CD14-positive monocyte (primary cell): ENCODE data around the gene DAPK2. TPM values are rescaled to one million over a fixed set of nuclear protein-coding genes. Genes with fewer than 3 reads are reported as not detected.

Source experiments
- DNase-seq, 3 donors: peaks; one replicate each; pipeline ENCODE4 v3.0.0-alpha.2; 2011 to 2022
- H2AFZ ChIP-seq: 2 replicates; pipeline ENCODE4 v1.6.0; 2012; ENCODE audit warnings: mild to moderate bottlenecking, low read depth, low read length, inconsistent platforms; ENCODE audit not compliant: insufficient read depth, poor library complexity, severe bottlenecking
- H3K27ac ChIP-seq, 2 donors: 1 replicate in 1 of 2; 2 replicates in 1 of 2; pipeline ENCODE4 v1.5.1; 2012 to 2013; ENCODE audit warnings: low read length in 2 of 2, control low read depth in 1 of 2, inconsistent platforms in 1 of 2, low read depth in 1 of 2, mild to moderate bottlenecking in 1 of 2
- H3K27me3 ChIP-seq, 2 donors: one replicate each; pipeline versions ENCODE4 v1.6.0 to v1.6.1; 2011 to 2013; ENCODE audit warnings: low read length in 2 of 2; ENCODE audit not compliant: control insufficient read depth in 2 of 2, insufficient read depth in 2 of 2
- H3K36me3 ChIP-seq, 2 donors: replicated peaks in 1 of 2; 1 replicate in 1 of 2; 2 replicates in 1 of 2; pipeline versions ENCODE4 v1.5.1 to v1.6.1; 2012 to 2013; ENCODE audit warnings: low read length in 2 of 2, control low read depth in 1 of 2, inconsistent platforms in 1 of 2, mild to moderate bottlenecking in 1 of 2; ENCODE audit not compliant: insufficient read depth in 2 of 2, control insufficient read depth in 1 of 2
- H3K4me1 ChIP-seq, 2 donors: 1 replicate in 1 of 2; 2 replicates in 1 of 2; pipeline versions ENCODE4 v1.5.1 to v1.6.1; 2012 to 2013; ENCODE audit warnings: low read length in 2 of 2, control low read depth in 1 of 2, inconsistent platforms in 1 of 2, mild to moderate bottlenecking in 1 of 2, moderate library complexity in 1 of 2; ENCODE audit not compliant: insufficient read depth in 2 of 2, control insufficient read depth in 1 of 2
- H3K4me2 ChIP-seq: replicated peaks from 2 replicates; pipeline ENCODE3; 2012; ENCODE audit warnings: low read length, moderate library complexity, mild to moderate bottlenecking; ENCODE audit not compliant: poor library complexity, severe bottlenecking; ENCODE audit errors: extremely low read depth
- H3K4me3 ChIP-seq, 3 experiments: fragments of 200-600 bp in 1 of 3; sonication (generic) in 1 of 3; replicated peaks in 1 of 3; 1 replicate in 2 of 3; 2 replicates in 1 of 3; pipeline ENCODE4 v1.5.1; 2011 to 2013; ENCODE audit warnings: low read length in 3 of 3, mild to moderate bottlenecking in 3 of 3, control low read depth in 2 of 3, low read depth in 2 of 3, inconsistent platforms in 1 of 3, moderate library complexity in 1 of 3
- H3K79me2 ChIP-seq: 2 replicates; pipeline ENCODE4 v1.6.0; 2012; ENCODE audit warnings: mild to moderate bottlenecking, control low read depth, inconsistent platforms, low read length, moderate library complexity; ENCODE audit not compliant: insufficient read depth
- H3K9ac ChIP-seq: 2 replicates; pipeline ENCODE4 v1.6.0; 2017; ENCODE audit warnings: low read length, mild to moderate bottlenecking; ENCODE audit not compliant: insufficient read depth, poor library complexity, severe bottlenecking
- H3K9me3 ChIP-seq, 2 donors: replicated peaks in 1 of 2; 1 replicate in 1 of 2; 2 replicates in 1 of 2; pipeline versions ENCODE4 v1.5.1 to v1.6.1; 2012 to 2013; ENCODE audit warnings: low read length in 2 of 2, control low read depth in 1 of 2; ENCODE audit not compliant: control insufficient read depth in 1 of 2, insufficient read depth in 1 of 2
- H4K20me1 ChIP-seq: 2 replicates; pipeline ENCODE4 v1.6.0; 2012; ENCODE audit warnings: mild to moderate bottlenecking, low read length, control low read depth, moderate library complexity; ENCODE audit not compliant: insufficient read depth
- H3K27ac Mint-ChIP-seq, 7 donors: one replicate each; pipeline ENCODE4 v1.8.0; 2020; ENCODE audit warnings: mild to moderate bottlenecking in 7 of 7, mixed read lengths in 7 of 7, moderate library complexity in 6 of 7, inconsistent platforms in 2 of 7
- H3K27me3 Mint-ChIP-seq, 3 donors: one replicate each; pipeline ENCODE4 v1.8.0; 2021 to 2022; ENCODE audit warnings: low read depth in 3 of 3, mild to moderate bottlenecking in 3 of 3, mixed read lengths in 3 of 3, moderate library complexity in 3 of 3, inconsistent platforms in 1 of 3
- H3K36me3 Mint-ChIP-seq, 2 donors: one replicate each; pipeline ENCODE4 v1.8.0; 2020; ENCODE audit warnings: mixed read lengths in 2 of 2, inconsistent platforms in 1 of 2, mild to moderate bottlenecking in 1 of 2
- H3K4me1 Mint-ChIP-seq: one replicate; pipeline ENCODE4 v1.8.0; 2020; ENCODE audit warnings: mild to moderate bottlenecking, mixed read lengths
- H3K4me3 Mint-ChIP-seq, 2 donors: one replicate each; pipeline ENCODE4 v1.8.0; 2020; ENCODE audit warnings: mild to moderate bottlenecking in 2 of 2, mixed read lengths in 2 of 2, moderate library complexity in 1 of 2
- H3K9me3 Mint-ChIP-seq, 7 donors: one replicate each; pipeline ENCODE4 v1.8.0; 2020 to 2022; ENCODE audit warnings: mixed read lengths in 7 of 7, mild to moderate bottlenecking in 6 of 7, moderate library complexity in 6 of 7, inconsistent platforms in 2 of 7
- CTCF ChIP-seq: fragments of 200-600 bp; IDR thresholded peaks from one replicate; pipeline ENCODE4 v1.8.0; 2022; ENCODE audit warnings: antibody characterized with exemption, mild to moderate bottlenecking
- WGBS: methylation state at CpG from one replicate; pipeline ENCODE4 v1.1.5; 2013; ENCODE audit warnings: missing lambda C conversion rate; ENCODE audit not compliant: insufficient coverage; 5-methylcytosine and 5-hydroxymethylcytosine counted together
- intact Hi-C, 2 donors: fragments of 100-400 bp; cut with micrococcal nuclease; formaldehyde crosslinking; loops; one replicate each; pipeline versions ENCODE4 v1.15.0 to v1.15.1; 2023
- polyA plus RNA-seq, 3 donors: library from polyadenylated mRNA; depleted of rRNA in 1 of 3; unstranded in 2 of 3; stranded (reverse) in 1 of 3; fragments of 300-500 nt in 2 of 3; fragments of >200 nt in 1 of 3; fragmentation: Illumina TruSeq in 2 of 3; gene quantifications; 1 replicate in 2 of 3; 2 replicates in 1 of 3; pipeline ENCODE4 v1.2.3, GENCODE V29; 2012 to 2021

Gene DAPK2
- polyA plus RNA-seq, 3 donors: 0.59 to 4.1 (median 2.1) TPM

GRCh38 chr15:63906266-63906584, 140.1 kb downstream of the DAPK2 start:
- no peak for TF ChIP-seq CTCF
- Histone ChIP-seq H3K9me3 (no peaks in the 10 kb centered on the region), H2AFZ (peak overlapping the region; percentile 7), H3K9ac (no peak overlapping the region), H3K4me2 (no peak overlapping the region), H3K4me3 (no peak overlapping the region), H3K79me2 (no peaks in the 10 kb centered on the region), H3K4me1 (peaks cover 27 to 36% of the 10 kb centered on the region in 2 donors), H3K36me3 (no peaks in the 10 kb centered on the region), H4K20me1 (no peaks in the 10 kb centered on the region), H3K27me3 (no peaks in the 10 kb centered on the region), H3K27ac (peak overlapping the region in 1 of 2 donors; percentile 15)
- Mint-ChIP-seq H3K4me1 (peaks cover 32% of the 10 kb centered on the region), H3K9me3 (peaks cover 0 to 3% (median 0%) of the 10 kb centered on the region in 7 donors), H3K36me3 (no peaks in the 10 kb centered on the region), H3K4me3 (no peak overlapping the region), H3K27ac (peak overlapping the region in 6 of 7 donors; percentile 54 to 85 (median 72)), H3K27me3 (peaks cover 0 to 4% (median 0%) of the 10 kb centered on the region in 3 donors)
- intact Hi-C loops: loop anchor here in 1 of 2 donors (10.0 kb wide), 1 partner anchor 151 kb away; no protein-coding TSS in a partner anchor
- DNase-seq: no peak
- WGBS: 100% methylated on average over 3 of the region's 4 CpGs

GRCh38 chr15:63905558-63906265, 140.6 kb downstream of the DAPK2 start:
- Histone ChIP-seq H3K4me1 (peaks cover 27 to 36% of the 10 kb centered on the region in 2 donors), H3K27ac (peak overlapping the region in 1 of 2 donors; percentile 15), H3K4me3 (no peak overlapping the region), H4K20me1 (no peaks in the 10 kb centered on the region), H3K9ac (no peak overlapping the region), H3K9me3 (no peaks in the 10 kb centered on the region), H3K27me3 (no peaks in the 10 kb centered on the region), H3K79me2 (no peaks in the 10 kb centered on the region), H3K4me2 (peak overlapping the region; percentile 16), H2AFZ (peak overlapping the region; percentile 7), H3K36me3 (no peaks in the 10 kb centered on the region)
- peak overlapping the region in 6 of 7 donors; percentile 25 to 85 (median 67) for H3K27ac Mint-ChIP-seq
- peak in 2 of 3 donors; percentile 24 to 34 for DNase-seq
- H3K4me1 Mint-ChIP-seq: peaks cover 32% of the 10 kb centered on the region
- no peak for TF ChIP-seq CTCF
- intact Hi-C loops: loop anchor here in 1 of 2 donors (10.0 kb wide), 1 partner anchor 151 kb away; no protein-coding TSS in a partner anchor
- 44% methylated on average over 5 of the region's 8 CpGs for WGBS
- no peaks in the 10 kb centered on the region for H3K36me3 Mint-ChIP-seq
- peaks cover 0 to 3% (median 0%) of the 10 kb centered on the region in 7 donors for H3K9me3 Mint-ChIP-seq
- no peak overlapping the region for H3K4me3 Mint-ChIP-seq
- peaks cover 0 to 4% (median 0%) of the 10 kb centered on the region in 3 donors for H3K27me3 Mint-ChIP-seq
